ENCODE results near the gene SLC25A45.

Gene SLC25A45

GRCh38 chr11:65382033-65382803, at the start of gene SLC25A45:
Gene SLC25A45, minus strand, starts transcription at chr11:65382646. Its CDS starts 695 bp downstream, at chr11:65381951.
- no peak for TF ChIP-seq JUND (IDR thresholded peaks at IDR 0.05; ENCODE audit: low read depth)
- DNase-seq (ENCODE audit: low read depth in 1 of 2, low spot score in 1 of 2): peak in 1 of 2 experiments; percentile 90
- in situ Hi-C loops (cut with HindIII; ENCODE audit: low pct_unique_long_range_greater_than_20kb, low sequenced_read_pairs): no loop called here

- TF ChIP-seq JUND (IDR thresholded peaks at IDR 0.05; ENCODE audit: low read depth): no peak
- DNase-seq (ENCODE audit: low read depth in 1 of 2, low spot score in 1 of 2): no peak
- in situ Hi-C loops (cut with HindIII; ENCODE audit: low pct_unique_long_range_greater_than_20kb, low sequenced_read_pairs): no loop called here
Measured at GRCh38 chr11:65431451-65432099, 49.1 kb upstream of the SLC25A45 start.

GRCh38 chr11:65430406-65431217, 48.2 kb upstream of the SLC25A45 start:
- in situ Hi-C loops (cut with HindIII; ENCODE audit: low pct_unique_long_range_greater_than_20kb, low sequenced_read_pairs): no loop called here
- DNase-seq (ENCODE audit: low read depth in 1 of 2, low spot score in 1 of 2): peak in 1 of 2 experiments; percentile 63

GRCh38 chr11:65429724-65430405, 47.4 kb upstream of the SLC25A45 start:
- in situ Hi-C loops (cut with HindIII; ENCODE audit: low pct_unique_long_range_greater_than_20kb, low sequenced_read_pairs): no loop called here
- no peak for TF ChIP-seq JUND (IDR thresholded peaks at IDR 0.05; ENCODE audit: low read depth)
- peak in 1 of 2 experiments; percentile 83 for DNase-seq (ENCODE audit: low read depth in 1 of 2, low spot score in 1 of 2)

More at GRCh38 chr11:65430406-65431217, 48.2 kb upstream of the SLC25A45 start:
- peak; percentile 14; the same call in 1 of the 2 replicates for TF ChIP-seq JUND (IDR thresholded peaks at IDR 0.05; ENCODE audit: low read depth)

GRCh38 chr11:65429068-65429681, 46.7 kb upstream of the SLC25A45 start:
- 0 out of 2 replicates have a peak, but pooled peaks have one; percentile 3 for TF ChIP-seq JUND (IDR thresholded peaks at IDR 0.05; ENCODE audit: low read depth)
- in situ Hi-C loops (cut with HindIII; ENCODE audit: low pct_unique_long_range_greater_than_20kb, low sequenced_read_pairs): no loop called here
- peak in 1 of 2 experiments; percentile 80 for DNase-seq (ENCODE audit: low read depth in 1 of 2, low spot score in 1 of 2)

- in situ Hi-C loops (cut with HindIII; ENCODE audit: low pct_unique_long_range_greater_than_20kb, low sequenced_read_pairs): no loop called here
- DNase-seq (ENCODE audit: low read depth in 1 of 2, low spot score in 1 of 2): no peak
- 0 out of 2 replicates have a peak, but pooled peaks have one; percentile 13 for TF ChIP-seq JUND (IDR thresholded peaks at IDR 0.05; ENCODE audit: low read depth)
Measured at GRCh38 chr11:65428578-65429067, 46.2 kb upstream of the SLC25A45 start.

GRCh38 chr11:65427691-65428577, 45.5 kb upstream of the SLC25A45 start:
- in situ Hi-C loops (cut with HindIII; ENCODE audit: low pct_unique_long_range_greater_than_20kb, low sequenced_read_pairs): no loop called here
- DNase-seq (ENCODE audit: low read depth in 1 of 2, low spot score in 1 of 2): peak in 1 of 2 experiments; percentile 85
- 0 out of 2 replicates have a peak, but pooled peaks have one; percentile 9 for TF ChIP-seq JUND (IDR thresholded peaks at IDR 0.05; ENCODE audit: low read depth)

- in situ Hi-C loops (cut with HindIII; ENCODE audit: low pct_unique_long_range_greater_than_20kb, low sequenced_read_pairs): no loop called here
Measured at GRCh38 chr11:65426839-65427690, 44.6 kb upstream of the SLC25A45 start.

GRCh38 chr11:65425971-65426838, 43.8 kb upstream of the SLC25A45 start:
- in situ Hi-C loops (cut with HindIII; ENCODE audit: low pct_unique_long_range_greater_than_20kb, low sequenced_read_pairs): no loop called here
- peak in 1 of 2 experiments; percentile 78 for DNase-seq (ENCODE audit: low read depth in 1 of 2, low spot score in 1 of 2)
- no peak for TF ChIP-seq JUND (IDR thresholded peaks at IDR 0.05; ENCODE audit: low read depth)

More at GRCh38 chr11:65426839-65427690, 44.6 kb upstream of the SLC25A45 start:
- peak in 1 of 2 experiments; percentile 87 for DNase-seq (ENCODE audit: low read depth in 1 of 2, low spot score in 1 of 2)
- peak; percentile 11; the same call in 1 of the 2 replicates for TF ChIP-seq JUND (IDR thresholded peaks at IDR 0.05; ENCODE audit: low read depth)
